Brain pericyte (primary cell): ENCODE data around the gene LRWD1.
"Not testable (repeated sequence)": the region's sequence is repeated elsewhere in the genome, so short reads cannot be mapped to it uniquely, and the experiment has no call there.

Experiments
- DNase-seq: peaks from one replicate; pipeline ENCODE4 v3.0.0-alpha.2; 2012; ENCODE audit warnings: low read depth, low spot score

The LRWD1 gene

GRCh38 chr7:102444961-102445673, 19.7 kb upstream of the LRWD1 start:
- DNase-seq, result no peak

GRCh38 chr7:102445674-102446071, 19.1 kb upstream of the LRWD1 start:
- DNase-seq, result no peak

- no peak for DNase-seq
Measured at GRCh38 chr7:102446387-102447156, 18.2 kb upstream of the LRWD1 start.

- DNase-seq, result no peak
Measured at GRCh38 chr7:102447311-102447710, 17.5 kb upstream of the LRWD1 start.

- no peak for DNase-seq
Measured at GRCh38 chr7:102449136-102449535, 15.6 kb upstream of the LRWD1 start.

- no peak for DNase-seq
Measured at GRCh38 chr7:102450242-102450641, 14.5 kb upstream of the LRWD1 start.

GRCh38 chr7:102451371-102452054, 13.3 kb upstream of the LRWD1 start:
- no peak for DNase-seq

- DNase-seq, result no peak
Measured at GRCh38 chr7:102452451-102452850, 12.3 kb upstream of the LRWD1 start.

GRCh38 chr7:102453319-102453718, 11.5 kb upstream of the LRWD1 start:
- DNase-seq, result no peak

- DNase-seq, result no peak
Measured at GRCh38 chr7:102454468-102454867, 10.3 kb upstream of the LRWD1 start.

GRCh38 chr7:102454932-102455331, 9.9 kb upstream of the LRWD1 start:
- DNase-seq, result not testable (repeated sequence)

GRCh38 chr7:102455596-102455995, 9.2 kb upstream of the LRWD1 start:
- no peak for DNase-seq

GRCh38 chr7:102456327-102456726, 8.5 kb upstream of the LRWD1 start:
- DNase-seq, result no peak

- DNase-seq, result no peak
Measured at GRCh38 chr7:102457352-102457924, 7.3 kb upstream of the LRWD1 start.

- no peak for DNase-seq
Measured at GRCh38 chr7:102459221-102459844, 5.5 kb upstream of the LRWD1 start.

- DNase-seq, result no peak
Measured at GRCh38 chr7:102460467-102460866, 4.3 kb upstream of the LRWD1 start.

GRCh38 chr7:102463841-102464576, 775 bp upstream of the LRWD1 start:
- no peak for DNase-seq

GRCh38 chr7:102466097-102466496, 1.3 kb downstream of the LRWD1 start:
- DNase-seq, result no peak

- no peak for DNase-seq
Measured at GRCh38 chr7:102467581-102468477, 3.0 kb downstream of the LRWD1 start.
